GM06990 (cell line): Measurements from ENCODE around the gene SEMA5A.

ENCODE experiments used
- DNase-seq: peaks from one replicate; pipeline ENCODE4 v3.0.0-alpha.2; 2011; ENCODE audit not compliant: insufficient read length; ENCODE audit errors: extremely low read depth
- H3K27me3 ChIP-seq: replicated peaks from 2 replicates; pipeline ENCODE4 v1.6.0; 2011; ENCODE audit warnings: low read length; ENCODE audit not compliant: control insufficient read depth, insufficient read depth
- H3K36me3 ChIP-seq: 2 replicates; pipeline ENCODE4 v1.5.1; 2011; ENCODE audit warnings: low read length; ENCODE audit not compliant: control insufficient read depth, insufficient read depth
- H3K4me3 ChIP-seq: replicated peaks from 2 replicates; pipeline ENCODE4 v1.5.1; 2011; ENCODE audit warnings: low read depth, mild to moderate bottlenecking, control low read depth, low read length
- TF ChIP-seq, protein P1 (sequence below): IDR thresholded peaks from 2 replicates; pipeline ENCODE4 v1.5.1; 2011; ENCODE audit warnings: low read length, control low read depth, mild to moderate bottlenecking, inconsistent platforms; ENCODE audit not compliant: insufficient read depth, poor library complexity, severe bottlenecking

Gene SEMA5A

DNA sequence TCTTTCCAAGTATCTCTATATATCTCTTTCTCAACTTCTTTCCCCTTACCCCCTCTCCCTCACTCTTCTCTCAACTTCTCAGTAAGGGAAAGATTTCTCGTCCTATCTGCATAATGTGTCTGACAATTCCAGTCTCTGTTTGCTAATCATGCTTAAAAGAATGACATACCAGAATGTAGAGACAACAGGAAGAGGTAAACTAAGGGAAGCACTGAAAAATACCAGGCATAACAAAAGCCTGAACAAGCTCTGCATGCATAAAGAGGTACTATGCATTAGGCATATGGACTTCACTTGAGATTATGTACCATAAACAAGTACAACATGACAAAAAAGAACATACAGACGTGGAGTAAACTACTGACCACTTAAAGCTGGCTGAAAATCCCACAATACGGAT lies 62.6 kb downstream of the SEMA5A start:
- Histone ChIP-seq H3K36me3 (no peaks in the 10 kb centered on the region), H3K4me3 (no peak overlapping the region), H3K27me3 (no peaks in the 10 kb centered on the region)
- TF ChIP-seq, protein P1, sequence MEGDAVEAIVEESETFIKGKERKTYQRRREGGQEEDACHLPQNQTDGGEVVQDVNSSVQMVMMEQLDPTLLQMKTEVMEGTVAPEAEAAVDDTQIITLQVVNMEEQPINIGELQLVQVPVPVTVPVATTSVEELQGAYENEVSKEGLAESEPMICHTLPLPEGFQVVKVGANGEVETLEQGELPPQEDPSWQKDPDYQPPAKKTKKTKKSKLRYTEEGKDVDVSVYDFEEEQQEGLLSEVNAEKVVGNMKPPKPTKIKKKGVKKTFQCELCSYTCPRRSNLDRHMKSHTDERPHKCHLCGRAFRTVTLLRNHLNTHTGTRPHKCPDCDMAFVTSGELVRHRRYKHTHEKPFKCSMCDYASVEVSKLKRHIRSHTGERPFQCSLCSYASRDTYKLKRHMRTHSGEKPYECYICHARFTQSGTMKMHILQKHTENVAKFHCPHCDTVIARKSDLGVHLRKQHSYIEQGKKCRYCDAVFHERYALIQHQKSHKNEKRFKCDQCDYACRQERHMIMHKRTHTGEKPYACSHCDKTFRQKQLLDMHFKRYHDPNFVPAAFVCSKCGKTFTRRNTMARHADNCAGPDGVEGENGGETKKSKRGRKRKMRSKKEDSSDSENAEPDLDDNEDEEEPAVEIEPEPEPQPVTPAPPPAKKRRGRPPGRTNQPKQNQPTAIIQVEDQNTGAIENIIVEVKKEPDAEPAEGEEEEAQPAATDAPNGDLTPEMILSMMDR: no peak
- DNase-seq: no peak

DNA sequence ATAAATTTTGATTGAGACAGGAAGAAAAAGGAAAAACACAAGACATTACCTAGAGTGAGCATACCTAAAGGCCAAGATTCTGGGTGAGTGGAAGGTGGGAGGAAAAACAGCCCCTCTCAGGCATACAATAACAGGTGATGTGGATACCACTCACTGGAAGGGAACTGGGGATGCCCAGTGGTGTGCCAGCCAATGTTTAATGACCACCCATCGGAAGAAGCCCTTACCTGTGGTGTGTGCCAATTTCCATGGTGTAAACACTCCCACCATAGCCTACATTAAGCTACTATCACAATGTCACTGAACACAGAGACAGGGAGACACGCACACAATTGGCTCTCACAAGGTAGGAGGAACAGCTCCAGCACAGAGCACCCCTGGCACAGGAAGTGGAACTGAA lies 63.5 kb downstream of the SEMA5A start:
- no peaks in the 10 kb centered on the region for H3K36me3 ChIP-seq
- H3K27me3 ChIP-seq: no peaks in the 10 kb centered on the region
- TF ChIP-seq, protein P1: no peak
- no peak overlapping the region for H3K4me3 ChIP-seq
- no peak for DNase-seq

DNA sequence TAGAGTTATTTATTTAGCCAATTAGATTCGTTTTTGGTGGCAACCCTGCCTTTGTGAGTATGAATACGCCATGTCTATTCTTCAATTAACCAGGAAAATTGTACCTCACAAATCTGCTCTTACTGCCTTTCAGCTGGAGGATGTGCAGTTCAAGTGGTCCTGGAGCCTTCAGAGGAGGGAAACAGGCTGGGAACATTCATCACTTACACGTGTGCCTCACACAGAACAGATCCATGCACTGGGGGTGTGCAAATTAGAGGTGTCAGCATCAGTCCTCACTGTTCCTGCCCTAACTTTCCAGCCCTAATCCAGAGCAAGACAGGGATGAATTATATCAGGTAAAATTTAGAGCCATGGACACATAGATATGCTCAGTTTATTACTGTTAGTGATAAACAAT lies 65.4 kb downstream of the SEMA5A start:
- TF ChIP-seq, protein P1: no peak
- DNase-seq: no peak
- no peak overlapping the region for H3K4me3 ChIP-seq
- no peaks in the 10 kb centered on the region for H3K36me3 ChIP-seq
- H3K27me3 ChIP-seq: no peaks in the 10 kb centered on the region

DNA sequence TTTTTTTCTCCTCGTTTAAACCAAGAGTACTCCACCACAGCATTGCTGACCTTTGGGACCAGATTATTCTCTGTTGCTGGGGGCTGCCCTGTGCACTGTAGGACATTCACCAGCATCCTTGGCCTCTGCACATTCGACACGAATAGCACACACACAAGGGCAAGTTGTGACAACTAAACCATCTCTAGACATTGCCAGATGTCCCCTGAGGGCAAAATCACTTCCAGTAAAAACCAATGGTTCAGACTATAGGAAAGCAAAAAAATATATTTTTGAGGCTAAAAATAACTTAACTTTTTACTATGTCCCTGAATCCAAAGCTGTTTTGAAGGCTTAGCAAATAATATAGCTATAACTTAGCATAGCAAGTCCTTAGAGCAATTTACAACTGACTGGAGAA lies 65.9 kb downstream of the SEMA5A start:
- Histone ChIP-seq H3K36me3 (no peaks in the 10 kb centered on the region), H3K4me3 (no peak overlapping the region), H3K27me3 (no peaks in the 10 kb centered on the region)
- DNase-seq: no peak
- TF ChIP-seq, protein P1: no peak

DNA sequence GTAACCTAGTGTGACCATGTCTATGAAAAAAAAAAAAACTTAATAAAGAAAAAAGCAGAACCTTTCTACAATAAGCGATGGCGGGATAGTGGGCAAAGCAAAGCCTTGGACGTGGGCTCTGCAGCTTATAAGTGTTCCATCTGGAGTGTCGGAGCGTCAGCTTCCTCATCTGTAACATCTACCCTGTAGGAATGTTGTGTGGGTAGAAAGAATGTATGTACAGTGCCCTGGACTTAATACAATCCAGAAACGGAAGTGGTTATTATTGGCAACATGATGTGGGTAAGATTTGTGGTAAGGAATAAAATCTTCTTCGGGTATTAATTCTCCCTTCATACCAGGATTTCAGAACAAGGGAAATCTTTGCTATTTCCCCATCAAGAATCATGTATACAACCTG lies 66.5 kb downstream of the SEMA5A start:
- Histone ChIP-seq H3K4me3 (no peak overlapping the region), H3K36me3 (no peaks in the 10 kb centered on the region), H3K27me3 (no peaks in the 10 kb centered on the region)
- TF ChIP-seq, protein P1: no peak
- no peak for DNase-seq

DNA sequence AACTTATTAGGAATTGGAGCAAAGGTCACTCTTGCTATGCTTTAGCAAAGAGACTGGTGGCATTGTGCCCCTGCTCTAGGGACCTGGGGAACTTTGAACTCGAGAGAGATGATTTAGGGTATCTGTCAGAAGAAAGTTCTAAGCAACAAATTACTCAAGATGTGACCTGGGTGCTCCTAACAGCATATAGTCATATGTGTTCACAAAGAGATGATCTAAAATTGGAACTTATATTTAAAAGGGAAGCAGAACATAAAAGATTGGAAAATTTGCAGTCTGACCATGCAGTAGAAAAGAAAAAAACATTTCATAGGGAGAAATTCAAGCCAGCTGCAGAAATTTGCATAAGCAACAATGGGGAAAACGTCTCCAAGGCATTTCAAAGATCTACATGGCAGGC lies 68.3 kb downstream of the SEMA5A start:
- no peaks in the 10 kb centered on the region for H3K36me3 ChIP-seq
- H3K27me3 ChIP-seq: no peaks in the 10 kb centered on the region
- DNase-seq: no peak
- TF ChIP-seq, protein P1: no peak
- H3K4me3 ChIP-seq: no peak overlapping the region
